HG03558 (cell line): ENCODE measurements around the gene RIC3.

Experiments used
- ATAC-seq: cut with Tn5 transposase; IDR thresholded peaks from one replicate; pipeline ENCODE4 v1.9.1; 2021; ENCODE audit warnings: moderate number of reproducible peaks; ENCODE audit not compliant: unreplicated experiment; ENCODE audit errors: extremely low read depth

The RIC3 gene

DNA sequence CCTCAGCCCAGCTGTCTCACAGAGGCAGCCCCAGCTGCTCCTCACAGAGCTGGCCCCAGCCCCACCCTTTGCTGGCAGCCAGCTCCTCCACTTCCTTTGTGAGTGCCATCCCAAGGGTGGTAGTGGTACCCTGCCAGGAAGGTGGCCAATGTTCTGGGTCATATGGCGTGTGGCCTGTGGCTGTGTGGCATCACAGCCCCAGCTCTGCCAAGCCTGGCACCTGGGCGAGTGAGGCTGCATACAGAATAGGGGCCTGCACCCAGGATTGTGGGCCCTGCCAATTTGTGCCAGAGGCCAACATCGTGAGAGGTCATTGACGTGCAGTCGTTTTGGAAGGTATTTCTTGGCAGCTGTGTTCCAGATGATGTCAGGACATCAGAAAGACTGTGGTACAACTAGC, 77.1 kb downstream of the RIC3 start:
- no peak for ATAC-seq

DNA sequence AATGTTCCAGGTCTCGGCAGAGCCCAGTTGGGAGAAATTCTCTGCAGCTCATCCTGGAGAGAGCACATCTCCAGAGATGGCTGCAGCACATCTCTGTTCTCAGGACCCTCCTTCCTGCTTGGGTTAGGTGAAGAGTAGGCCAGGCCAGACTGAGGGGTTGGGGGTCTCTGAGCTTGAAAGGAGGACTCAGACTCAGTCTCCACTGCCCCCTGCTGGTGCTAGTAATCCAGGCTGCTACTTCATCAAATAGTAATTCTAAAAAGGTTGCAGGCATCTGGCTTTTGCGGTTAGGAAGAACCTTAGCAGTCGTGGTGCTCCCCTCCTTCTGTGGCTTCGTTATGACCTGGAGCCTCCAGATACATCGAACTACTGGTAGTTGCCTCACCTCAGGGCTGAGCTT, 78.1 kb downstream of the RIC3 start:
- ATAC-seq = no peak

- no peak for ATAC-seq
These were observed 78.9 kb downstream of the RIC3 start for GRCh38 chr11:8089791-8090510.

GRCh38 chr11:8087756-8088155, 81.1 kb downstream of the RIC3 start:
- ATAC-seq = no peak

DNA sequence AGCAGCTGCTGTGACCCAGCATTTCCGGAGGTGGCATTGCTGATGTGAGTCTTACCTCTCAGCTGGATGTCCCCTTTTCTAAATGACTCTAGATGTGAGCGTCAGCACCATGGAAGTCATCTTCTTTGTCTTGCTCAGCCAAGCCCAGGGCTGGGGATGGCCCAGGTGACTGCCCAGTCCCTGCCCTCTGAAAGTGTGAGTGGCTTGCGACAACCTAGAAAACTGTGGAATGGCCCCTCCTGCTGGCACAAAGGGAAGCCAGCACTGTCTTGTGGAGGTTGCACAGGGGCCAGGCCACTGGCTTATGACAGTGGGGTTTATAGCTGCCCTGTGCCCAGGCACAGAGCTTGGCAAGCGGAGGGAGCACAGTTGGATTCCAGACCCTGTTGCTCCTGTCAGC, 81.6 kb downstream of the RIC3 start:
- ATAC-seq = no peak

- ATAC-seq = no peak
These were observed 82.3 kb downstream of the RIC3 start for GRCh38 chr11:8086571-8086970.

GRCh38 chr11:8086001-8086479, 82.8 kb downstream of the RIC3 start:
- ATAC-seq = no peak

DNA sequence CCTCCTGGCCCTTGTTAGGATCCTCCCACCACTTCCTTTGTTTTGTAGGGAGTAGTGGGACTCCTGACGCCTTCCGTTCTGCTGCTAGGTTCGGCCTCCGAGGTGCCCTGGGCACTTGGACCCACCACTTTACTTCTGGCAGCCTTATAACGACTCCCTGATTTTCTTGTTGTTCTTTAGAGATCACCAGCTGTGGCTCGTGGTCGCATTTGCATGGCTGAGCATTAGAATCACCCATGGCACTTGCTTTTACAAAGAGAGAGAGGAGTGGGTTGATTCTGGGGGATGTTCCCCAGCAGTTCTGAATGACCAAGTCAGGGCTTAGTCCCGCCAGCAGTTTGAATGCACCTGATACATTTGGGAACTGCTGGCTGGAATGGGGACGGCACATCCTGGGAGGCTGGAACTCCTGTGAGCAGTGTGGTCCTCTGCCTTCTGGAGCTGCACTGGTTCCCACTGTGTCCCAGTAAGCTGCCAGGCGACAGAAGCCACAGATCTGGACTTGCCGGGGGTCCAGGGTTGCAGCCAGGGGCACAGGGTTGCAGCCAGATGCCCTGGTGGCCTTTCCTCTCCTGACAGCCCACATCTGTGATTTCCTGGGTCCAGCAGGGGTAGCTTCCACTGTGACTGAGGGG, 83.7 kb downstream of the RIC3 start:
- no peak for ATAC-seq

GRCh38 chr11:8084352-8084751, 84.5 kb downstream of the RIC3 start:
- no peak for ATAC-seq

DNA sequence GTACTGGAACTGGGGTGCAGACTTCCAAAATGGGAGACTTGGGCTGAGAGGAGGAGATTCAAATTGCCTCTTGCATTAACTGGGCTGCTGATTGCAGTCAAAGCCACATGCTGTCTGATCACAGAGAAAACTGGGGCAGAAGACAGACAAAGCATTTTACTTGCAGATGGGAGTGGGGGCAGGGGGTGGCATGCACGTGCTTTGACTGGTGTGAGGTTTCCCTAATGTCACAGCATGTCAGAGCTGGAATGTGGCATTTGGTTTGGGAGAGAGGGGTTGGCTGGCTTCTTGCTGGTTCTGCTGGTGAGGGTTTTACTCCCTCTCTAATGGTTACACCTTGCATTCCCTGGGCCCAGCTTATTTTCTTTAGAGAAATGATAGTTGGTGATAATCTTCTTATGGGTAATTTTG, 84.9 kb downstream of the RIC3 start:
- no peak for ATAC-seq

DNA sequence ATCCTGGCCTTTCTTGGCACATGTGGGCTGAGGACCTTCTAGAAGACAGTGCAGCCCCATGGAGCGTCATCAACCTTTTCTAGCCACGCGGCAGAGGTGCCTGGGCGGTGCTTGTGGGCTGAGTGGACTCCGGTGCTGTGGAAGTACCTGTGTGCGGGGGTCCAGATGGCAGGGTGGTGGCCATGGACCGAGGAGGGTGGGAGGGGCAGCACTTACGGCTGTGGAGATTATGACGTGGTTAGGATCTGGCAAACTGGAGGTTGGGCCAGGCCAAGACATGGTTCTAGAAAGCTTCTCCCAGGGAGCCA, 85.8 kb downstream of the RIC3 start:
- ATAC-seq = no peak

DNA sequence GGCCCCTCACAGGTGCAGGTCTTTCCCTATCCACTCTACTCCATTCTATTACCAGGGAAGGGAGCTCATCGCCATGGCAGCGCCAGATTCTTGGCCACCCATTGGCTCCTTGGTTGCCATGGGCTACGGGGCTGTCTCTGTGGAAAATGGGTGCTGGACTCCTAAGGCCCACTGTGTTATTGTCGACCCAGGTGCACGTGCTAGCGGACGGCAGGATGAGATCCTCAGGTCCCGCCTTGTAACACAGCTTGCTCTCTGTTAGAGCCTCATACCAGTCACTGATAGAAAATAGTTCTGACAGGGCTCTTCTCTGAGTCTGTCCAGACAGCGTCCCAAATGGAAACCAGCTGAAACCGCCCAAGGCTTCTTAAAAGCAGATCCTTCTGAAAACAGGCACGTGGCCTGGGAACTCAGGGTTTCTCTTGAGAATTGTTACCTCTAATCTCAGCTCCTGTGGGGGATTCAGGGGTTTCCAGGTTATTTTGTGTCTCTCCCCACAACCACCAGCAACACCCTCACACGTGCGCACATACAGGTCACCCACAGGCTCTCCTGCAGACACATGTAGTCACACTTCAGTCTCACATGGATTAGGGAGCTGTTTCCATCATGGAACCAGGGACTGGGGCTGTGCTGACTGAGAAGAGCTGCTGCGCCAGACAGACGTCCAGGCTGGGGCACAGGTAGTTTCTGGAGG, 86.3 kb downstream of the RIC3 start:
- no peak for ATAC-seq

- no peak for ATAC-seq
These were observed 87.1 kb downstream of the RIC3 start for GRCh38 chr11:8081591-8082250.

GRCh38 chr11:8080674-8081590, 87.9 kb downstream of the RIC3 start, which contains the start of gene TUB:
TSS of gene TUB (plus strand) at chr11:8081211. CDS start at chr11:8081511, 300 bp downstream.
- ATAC-seq = no peak

- no peak for ATAC-seq
These were observed 88.7 kb downstream of the RIC3 start for GRCh38 chr11:8080069-8080670.

GRCh38 chr11:8079111-8079675, 89.6 kb downstream of the RIC3 start:
- ATAC-seq = no peak

DNA sequence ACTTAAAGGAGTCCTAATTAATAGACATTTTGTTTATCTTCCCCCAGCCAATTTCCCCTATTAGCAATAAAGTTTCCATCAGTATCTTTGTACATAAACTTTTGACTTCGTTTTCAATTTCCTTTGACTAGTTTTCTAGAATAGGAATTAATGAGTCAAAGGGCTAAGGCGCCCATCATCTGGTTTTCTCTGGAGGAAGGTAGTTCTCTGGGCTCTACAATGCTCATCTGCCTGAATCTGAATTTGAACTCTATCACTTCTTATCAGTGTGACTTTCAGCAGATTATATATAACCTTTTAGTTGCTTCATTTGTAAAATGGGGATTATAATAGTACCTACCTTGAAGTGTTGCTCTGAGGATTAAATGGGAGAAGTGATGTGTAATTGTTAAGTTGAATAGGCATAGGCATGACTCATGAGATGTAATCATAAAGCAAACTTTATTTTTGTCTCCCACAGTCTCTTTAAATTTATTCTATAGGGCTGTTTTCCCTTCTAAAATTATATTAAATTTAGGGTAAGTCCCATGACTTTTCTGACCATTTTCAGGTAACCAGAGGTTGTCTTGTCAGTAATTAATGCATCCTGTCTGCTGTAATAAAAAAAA, 93.6 kb downstream of the RIC3 start:
- ATAC-seq = no peak

DNA sequence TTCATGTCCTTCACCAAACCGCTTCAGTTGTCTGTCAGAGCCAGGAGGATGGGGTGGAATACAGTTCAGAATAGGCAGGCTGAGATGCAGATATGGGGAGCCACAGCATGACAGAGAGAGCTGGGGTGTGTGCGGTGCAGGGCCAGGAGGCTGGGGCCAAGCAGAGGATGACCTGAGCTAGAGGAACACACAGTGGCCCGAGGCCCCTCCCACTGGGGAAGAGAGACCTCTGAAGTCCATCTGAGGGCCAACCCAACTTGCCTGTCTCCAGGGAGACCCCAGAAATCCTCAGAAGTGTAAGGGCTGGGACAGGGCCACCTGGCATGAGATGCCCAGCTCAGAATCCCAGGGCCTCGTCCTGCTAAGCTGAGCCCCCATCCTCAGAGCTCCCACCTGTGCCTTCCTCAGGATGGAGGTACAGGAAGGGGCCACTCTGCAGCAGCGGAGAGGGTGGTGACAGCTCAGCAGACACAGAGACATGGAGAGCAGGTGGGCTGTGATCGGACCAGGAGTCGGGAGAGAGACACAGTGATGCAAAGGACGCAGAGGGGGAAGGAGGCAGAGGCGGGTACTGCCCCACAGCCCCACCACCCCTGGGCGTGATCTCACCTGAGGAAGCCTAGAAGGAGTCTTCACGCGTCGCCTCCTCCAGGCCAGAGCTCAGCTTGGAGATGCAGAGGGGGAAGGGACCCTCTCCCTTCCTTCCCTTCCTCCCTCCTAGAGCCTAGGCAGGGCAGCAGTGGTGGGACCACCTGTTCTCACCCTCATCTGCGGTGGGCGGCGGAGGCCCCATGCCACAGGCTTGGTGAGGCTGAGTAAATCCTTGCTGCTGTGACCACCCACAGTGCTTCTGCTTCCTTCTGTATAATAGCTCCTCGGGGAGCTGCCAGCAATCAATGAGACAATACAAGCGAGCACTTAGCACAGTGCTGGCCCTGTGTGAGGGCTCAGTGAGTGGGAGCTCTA, 96.9 kb downstream of the RIC3 start:
- ATAC-seq = no peak
